ENCODE results near the gene VSTM2L. TPM values are rescaled to one million over a fixed set of nuclear protein-coding genes. Genes with fewer than 3 reads are reported as not detected.

Gene VSTM2L
- total RNA-seq, 1 donor from 2014 or later: 0.15 TPM

- intact Hi-C loops (cut with micrococcal nuclease): no loop called here
These were observed 81.3 kb downstream of the VSTM2L start for GRCh38 chr20:37984018-37984785.

- intact Hi-C loops (cut with micrococcal nuclease): no loop called here
These were observed 83.3 kb downstream of the VSTM2L start for GRCh38 chr20:37986044-37986858.

DNA sequence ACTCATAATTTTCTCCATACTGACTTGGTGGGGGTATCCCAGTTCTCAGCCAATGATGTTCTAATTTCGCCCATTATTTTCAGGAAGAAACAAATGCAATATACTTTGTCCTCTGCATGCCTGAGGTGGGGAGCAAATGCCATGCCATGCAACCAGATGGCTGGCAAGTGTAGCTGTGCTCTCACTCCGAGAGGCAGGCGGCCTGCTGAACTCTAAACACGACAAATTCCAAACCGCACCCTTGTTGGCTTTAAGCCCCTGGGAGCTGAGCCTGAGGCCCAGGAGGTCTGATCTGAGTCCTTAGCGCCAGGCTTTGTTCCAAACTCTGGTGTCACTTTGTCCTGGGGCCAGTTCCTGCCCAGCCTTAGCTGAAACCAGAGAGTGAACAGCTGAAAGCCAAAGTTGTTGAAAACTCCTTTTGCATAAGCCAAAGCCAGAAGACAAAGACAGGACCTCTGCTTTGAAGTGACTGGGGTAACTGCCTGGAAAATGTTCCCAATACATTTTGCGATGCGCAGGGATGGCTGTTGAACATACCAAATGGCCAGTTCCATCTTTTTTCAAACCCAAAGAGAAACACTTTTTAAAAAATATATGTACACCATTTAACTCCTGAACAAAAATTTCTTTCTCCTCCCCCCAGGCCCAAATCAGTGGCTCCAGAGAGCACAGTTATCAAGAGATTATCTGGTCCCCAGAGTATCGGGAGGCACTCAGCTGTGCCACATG lies 84.1 kb downstream of the VSTM2L start:
- intact Hi-C loops (cut with micrococcal nuclease): no loop called here

GRCh38 chr20:37987602-37988290 lies 84.8 kb downstream of the VSTM2L start:
- intact Hi-C loops (cut with micrococcal nuclease): no loop called here

- intact Hi-C loops (cut with micrococcal nuclease): no loop called here
These were observed 85.5 kb downstream of the VSTM2L start for GRCh38 chr20:37988306-37988954.

DNA sequence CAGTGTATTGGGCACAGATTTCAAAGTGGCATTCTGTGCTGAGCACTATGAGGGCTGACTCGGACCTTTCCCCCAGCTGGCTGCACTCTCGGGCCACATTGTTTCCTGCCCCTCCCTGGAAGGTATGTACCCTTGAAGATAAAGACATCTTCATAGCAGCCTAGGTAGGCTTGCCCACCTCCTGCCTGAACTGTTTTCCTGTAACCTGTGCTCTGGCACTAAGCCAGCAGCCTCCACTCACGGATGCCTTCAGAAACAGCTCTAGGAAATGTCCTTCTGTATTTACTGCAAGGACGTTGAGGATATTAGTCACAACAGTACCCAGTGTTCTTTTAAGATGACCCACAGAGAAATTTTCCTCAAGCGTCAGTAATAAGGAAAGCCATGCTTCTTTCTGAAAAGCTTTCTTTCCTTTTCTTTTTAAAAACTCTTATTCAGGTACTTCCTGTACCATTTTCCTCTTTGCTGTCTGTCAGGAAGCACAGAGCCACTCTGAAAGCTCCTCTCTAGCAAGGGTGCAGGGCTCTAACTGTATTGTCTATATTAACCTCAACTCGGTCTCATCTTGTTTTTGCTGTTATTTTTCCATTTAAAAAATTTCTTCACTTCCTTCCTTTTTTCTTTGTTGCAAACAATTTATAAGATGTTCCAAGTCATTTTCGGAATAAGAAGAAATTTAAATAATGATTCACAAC lies 86.8 kb downstream of the VSTM2L start:
- intact Hi-C loops (cut with micrococcal nuclease): loop anchor here (1.0 to 5.0 kb wide), 4 partner anchors 44 to 296 kb away; partner anchors contain the start of genes RPRD1B, TTI1 and VSTM2L

GRCh38 chr20:37990571-37991151 lies 87.7 kb downstream of the VSTM2L start:
- intact Hi-C loops (cut with micrococcal nuclease): loop anchor here (1.0 to 5.0 kb wide), 4 partner anchors 43 to 297 kb away; partner anchors contain the start of genes RPRD1B, TTI1 and VSTM2L

DNA sequence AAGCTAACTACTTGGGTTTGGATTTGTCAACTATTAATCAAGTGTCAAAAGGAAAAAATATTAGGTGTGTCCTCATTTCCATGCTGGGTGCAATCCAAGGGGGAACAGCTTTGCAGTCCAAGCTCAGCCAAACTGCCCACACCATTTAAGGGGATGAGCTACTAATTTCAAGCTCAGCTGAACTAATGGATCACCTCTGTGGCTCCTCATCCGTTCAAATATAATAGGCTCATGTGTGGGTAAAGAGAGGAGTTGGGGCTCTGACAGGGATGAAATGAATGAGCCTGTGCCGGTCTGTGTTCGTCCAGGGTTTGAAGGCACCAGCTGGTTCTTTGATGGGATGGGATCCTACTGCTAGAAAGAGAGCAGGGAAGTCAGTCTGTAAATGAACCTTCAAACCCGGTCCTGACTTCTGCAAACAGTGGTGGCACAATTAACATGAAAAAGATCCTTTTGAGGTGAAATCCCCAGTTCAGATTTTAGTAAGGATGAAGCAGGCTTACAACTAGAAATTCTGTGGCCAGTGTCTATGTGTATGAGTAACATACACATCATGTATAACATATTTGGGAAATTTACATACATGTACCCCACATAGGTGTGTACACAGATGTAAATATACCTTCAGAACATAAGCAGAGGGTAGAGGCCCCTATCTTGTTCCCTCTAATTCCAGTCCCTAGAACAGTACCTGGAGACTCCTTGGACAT lies 88.4 kb downstream of the VSTM2L start:
- intact Hi-C loops (cut with micrococcal nuclease): loop anchor here (2.0 to 5.0 kb wide), 2 partner anchors 89 to 231 kb away; partner anchors contain the start of gene VSTM2L

DNA sequence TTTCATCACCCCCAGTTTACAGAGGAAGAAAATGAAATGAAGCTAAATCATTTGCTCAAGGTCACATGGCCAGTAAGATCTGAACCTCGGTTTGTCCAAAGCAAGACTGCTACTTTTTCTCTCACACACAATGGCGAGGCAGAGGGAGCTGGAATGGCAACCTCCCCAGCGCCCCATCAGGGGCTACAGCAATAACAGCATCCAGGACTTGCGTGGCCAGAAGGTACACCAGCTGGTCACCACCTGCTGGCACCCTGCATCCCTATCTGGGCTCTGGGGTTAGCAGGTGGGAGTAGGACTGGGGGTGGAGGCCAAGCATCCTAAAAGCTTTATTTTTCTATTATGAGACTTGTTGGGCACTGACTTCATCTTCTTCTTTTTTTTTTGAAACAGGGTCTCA lies 89.0 kb downstream of the VSTM2L start:
- intact Hi-C loops (cut with micrococcal nuclease): loop anchor here (2.0 to 5.0 kb wide), 3 partner anchors 89 to 339 kb away; partner anchors contain the start of gene VSTM2L

- intact Hi-C loops (cut with micrococcal nuclease): loop anchor here (1.0 to 5.0 kb wide), 4 partner anchors 229 to 429 kb away; no protein-coding TSS in a partner anchor
These were observed 90.0 kb downstream of the VSTM2L start for GRCh38 chr20:37992802-37993409.

GRCh38 chr20:37994512-37994911 lies 91.6 kb downstream of the VSTM2L start:
- intact Hi-C loops (cut with micrococcal nuclease): loop anchor here (5.0 kb wide), 1 partner anchor 228 kb away; no protein-coding TSS in a partner anchor

Other genes starting within 250 kb of the VSTM2L start
- 80.0 and 85.2 TPM in 2 replicates for gene CTNNBL1, start 209.1 kb upstream of the VSTM2L start, total RNA-seq
- gene TTI1, start 130.3 kb downstream of the VSTM2L start, total RNA-seq: 29.4 and 30.1 TPM in 2 replicates
- 51.9 and 55.6 TPM in 2 replicates for gene RPRD1B, start 130.6 kb downstream of the VSTM2L start, total RNA-seq

Measured in T-helper 1 cell treated with Interleukin-12 subunit alpha and Interleukin-12 subunit beta and Interleukin-4 antibody, amounts not matched to agents 30 ng/mL and 1 ng/mL, for 36 hours (primary cell).